Measurements from ENCODE around the gene GSTCD.
"Not testable (repeated sequence)": the region's sequence is repeated elsewhere in the genome, so short reads cannot be mapped to it uniquely, and the experiment has no call there.

GSTCD gene

DNA sequence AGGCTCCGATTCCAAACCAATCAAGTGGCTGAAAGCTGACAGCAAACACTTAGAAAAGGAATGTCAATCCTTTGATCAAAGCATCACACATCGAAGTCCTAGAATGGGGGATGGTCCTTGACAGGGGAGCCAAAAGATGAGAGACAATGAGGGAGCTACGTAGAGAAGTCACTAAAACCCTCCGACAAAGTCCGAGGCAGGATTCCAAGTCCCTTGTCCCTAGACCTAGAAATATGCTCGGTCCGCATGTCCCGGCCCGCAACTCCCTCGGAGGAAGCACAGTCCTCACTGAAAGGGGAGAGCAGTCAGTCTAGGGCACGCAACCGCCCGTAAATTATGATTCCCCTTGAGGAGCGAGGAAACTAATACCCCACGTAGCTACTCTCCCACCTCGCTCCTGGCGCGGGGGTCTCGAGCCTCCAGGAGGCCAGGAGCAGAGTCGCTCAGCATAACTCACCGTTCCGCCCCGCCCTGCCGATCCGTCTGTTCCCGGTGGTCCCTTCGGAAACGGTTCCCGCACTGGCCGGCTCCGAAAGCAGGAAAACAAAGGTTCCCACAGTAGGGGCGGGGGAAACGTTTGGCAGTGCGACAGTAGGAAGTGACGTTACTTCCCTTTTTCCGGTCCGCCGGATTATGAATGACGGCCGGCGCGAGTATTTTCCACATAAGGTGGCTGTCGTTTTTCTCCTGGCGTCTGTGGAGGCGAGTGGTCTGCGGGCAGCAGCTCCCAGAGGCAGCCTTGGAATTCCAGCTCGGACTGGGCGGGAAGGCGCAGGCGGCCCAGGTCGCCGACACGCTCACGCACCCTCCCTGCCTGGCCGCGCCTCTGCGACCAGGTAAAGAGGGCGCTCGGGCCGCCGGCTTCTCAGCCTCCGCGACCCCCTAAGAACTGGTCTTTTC, at the start of gene GSTCD, which contains the start of gene INTS12:
Gene GSTCD (plus strand): TSS at position 604 of the 900 bp plus-strand sequence. CDS start 8,830 bp downstream, outside the sequence.
Gene INTS12 (minus strand): TSS at position 509 of the 900 bp plus-strand sequence. CDS start 8,684 bp downstream, outside the sequence.
- peak; percentile 71 for DNase-seq (ENCODE audit: low read depth)

GRCh38 chr4:105659190-105659589, 49.4 kb upstream of the GSTCD start:
- DNase-seq (ENCODE audit: low read depth), result no peak

- no peak for DNase-seq (ENCODE audit: low read depth)
Measured at GRCh38 chr4:105661028-105661427, 47.6 kb upstream of the GSTCD start.

- no peak for DNase-seq (ENCODE audit: low read depth)
Measured at GRCh38 chr4:105662935-105663675, 45.5 kb upstream of the GSTCD start.

- no peak for DNase-seq (ENCODE audit: low read depth)
Measured at GRCh38 chr4:105666693-105667092, 41.9 kb upstream of the GSTCD start.

DNA sequence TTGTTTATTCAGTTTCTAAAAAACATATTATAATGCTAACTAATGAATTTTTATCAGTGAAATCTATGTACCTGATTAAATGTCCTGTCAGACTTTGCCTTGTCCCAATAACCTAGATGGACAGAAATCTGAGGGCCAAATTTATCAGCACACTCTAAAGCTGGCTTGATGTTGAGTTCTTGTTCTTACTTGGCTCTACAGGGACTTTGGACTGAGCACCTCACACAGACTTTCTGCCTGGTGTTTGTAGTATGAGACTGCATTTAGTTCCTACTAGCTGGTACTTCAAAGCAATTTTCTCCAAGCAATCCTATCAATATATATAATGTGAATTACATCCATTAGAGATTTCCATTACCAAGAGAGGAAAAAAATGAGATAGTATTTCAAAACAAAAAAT, 37.9 kb upstream of the GSTCD start:
- DNase-seq (ENCODE audit: low read depth), result no peak

DNA sequence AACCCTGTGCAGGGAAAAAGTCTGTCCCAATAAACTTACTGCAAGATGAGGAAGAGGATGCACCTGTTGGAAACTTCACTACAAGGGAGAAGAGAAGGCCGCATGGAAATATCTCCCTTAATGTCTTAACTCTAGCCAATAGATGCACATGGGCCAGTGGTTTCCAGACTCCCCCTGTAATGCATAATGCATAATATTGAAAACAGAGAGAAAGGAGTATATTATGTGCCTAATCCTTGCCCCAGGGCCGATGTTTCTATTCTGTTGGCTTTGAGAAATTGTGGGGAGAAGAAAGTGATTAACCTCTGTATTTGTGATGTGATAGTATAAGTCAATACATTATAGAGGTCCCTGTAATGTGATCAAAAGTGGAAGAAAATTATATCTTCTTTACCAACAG, 37.3 kb upstream of the GSTCD start:
- DNase-seq (ENCODE audit: low read depth), result no peak

DNA sequence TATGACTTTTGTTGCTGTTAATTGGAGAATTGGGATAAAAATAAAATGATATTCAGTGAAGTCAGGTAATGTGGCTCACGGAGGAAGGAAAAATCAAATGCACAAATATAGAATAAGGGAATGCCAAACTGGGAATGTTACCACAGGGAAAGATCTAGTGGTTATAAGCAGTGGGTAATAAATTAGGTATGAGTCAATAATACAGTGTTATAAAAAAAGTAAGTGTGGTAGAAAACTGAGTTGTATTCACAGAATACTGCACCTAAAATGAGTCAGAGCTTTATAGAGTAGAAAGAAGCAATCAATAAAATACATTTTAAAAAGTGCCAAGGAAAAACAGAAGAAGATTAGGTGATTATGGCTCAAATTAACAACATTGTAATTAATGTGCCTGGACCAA, 34.6 kb upstream of the GSTCD start:
- DNase-seq (ENCODE audit: low read depth), result no peak

GRCh38 chr4:105677709-105678108, 30.9 kb upstream of the GSTCD start:
- DNase-seq (ENCODE audit: low read depth), result no peak

DNA sequence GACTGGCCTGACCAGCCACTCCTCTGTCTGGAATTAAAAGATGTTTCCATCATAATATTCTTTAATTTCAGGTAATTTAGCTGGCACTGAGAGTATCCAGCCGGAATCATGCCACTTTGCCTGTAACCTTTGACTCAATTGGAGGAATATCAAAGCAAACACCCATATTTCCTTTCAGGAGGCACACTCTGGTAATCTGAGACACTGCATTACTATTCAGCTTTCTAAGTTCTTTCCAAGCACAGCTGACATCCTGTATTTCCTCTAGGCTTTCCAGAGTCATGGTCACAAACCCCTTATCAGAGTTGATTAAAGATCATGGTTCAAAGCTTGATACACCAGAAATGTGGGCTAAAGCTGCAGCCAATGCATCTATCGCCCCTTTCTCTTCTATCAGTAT, 29.4 kb upstream of the GSTCD start:
- no peak for DNase-seq (ENCODE audit: low read depth)

- no peak for DNase-seq (ENCODE audit: low read depth)
Measured at GRCh38 chr4:105683038-105683437, 25.5 kb upstream of the GSTCD start.

DNA sequence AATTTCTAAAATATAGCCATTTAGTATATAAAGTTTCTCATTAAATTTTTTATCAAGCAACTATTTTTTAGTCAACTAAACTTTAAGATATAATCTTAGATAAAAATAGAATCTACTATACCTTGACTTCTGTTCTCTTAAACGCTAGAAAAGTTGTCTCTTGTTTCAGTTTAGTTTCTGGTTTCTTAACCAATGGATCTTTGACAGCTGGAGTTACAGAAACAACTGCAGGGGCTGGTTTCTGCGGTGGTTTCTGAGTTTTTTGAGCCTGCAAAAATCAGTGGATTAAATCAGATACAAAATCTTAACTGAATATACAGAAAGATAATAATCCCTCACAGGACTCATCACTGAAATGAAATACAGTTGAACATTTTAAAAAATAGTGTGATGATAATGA, 22.0 kb upstream of the GSTCD start:
- DNase-seq (ENCODE audit: low read depth), result no peak

DNA sequence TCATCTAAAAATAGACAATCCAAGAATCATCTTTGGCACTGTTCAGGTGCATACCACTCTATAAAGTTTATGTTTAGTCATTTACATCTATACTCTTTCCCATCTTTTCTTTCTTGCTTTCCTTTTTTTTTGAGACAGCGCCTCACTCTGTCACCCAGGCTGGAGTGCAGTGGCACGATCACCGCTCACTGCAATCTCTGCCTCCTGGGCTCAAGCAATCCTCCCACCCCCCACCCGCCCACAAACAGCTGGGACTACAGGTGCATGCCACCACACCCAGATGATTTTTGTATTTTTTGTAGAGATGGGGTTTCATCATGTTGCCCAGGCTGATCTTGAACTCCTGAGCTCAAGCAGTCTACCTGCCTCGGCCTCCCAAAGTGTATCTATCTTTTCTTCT, 13.8 kb upstream of the GSTCD start:
- not testable (repeated sequence) for DNase-seq (ENCODE audit: low read depth)

GRCh38 chr4:105695832-105696231, 12.8 kb upstream of the GSTCD start:
- DNase-seq (ENCODE audit: low read depth), result not testable (repeated sequence)

DNA sequence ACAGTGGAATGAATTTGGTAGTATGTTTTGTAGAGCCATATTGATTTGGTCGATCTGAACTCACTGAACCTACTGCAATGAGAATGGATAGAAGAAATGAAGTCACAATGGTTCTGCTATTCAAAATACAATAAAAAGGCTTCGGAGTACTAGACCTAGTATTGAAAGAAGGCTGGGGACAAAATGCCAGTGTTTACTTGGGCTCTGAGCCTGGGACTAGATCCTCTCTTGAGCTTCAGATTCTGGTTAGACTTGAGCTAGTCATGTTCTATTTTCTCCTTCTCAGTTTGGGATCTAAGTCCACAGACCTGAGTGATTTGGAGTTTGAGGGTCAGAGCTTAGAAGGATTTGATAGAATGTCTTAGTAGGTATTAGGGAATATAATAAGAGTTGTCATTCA, 10.0 kb upstream of the GSTCD start:
- DNase-seq (ENCODE audit: low read depth), result no peak

DNA sequence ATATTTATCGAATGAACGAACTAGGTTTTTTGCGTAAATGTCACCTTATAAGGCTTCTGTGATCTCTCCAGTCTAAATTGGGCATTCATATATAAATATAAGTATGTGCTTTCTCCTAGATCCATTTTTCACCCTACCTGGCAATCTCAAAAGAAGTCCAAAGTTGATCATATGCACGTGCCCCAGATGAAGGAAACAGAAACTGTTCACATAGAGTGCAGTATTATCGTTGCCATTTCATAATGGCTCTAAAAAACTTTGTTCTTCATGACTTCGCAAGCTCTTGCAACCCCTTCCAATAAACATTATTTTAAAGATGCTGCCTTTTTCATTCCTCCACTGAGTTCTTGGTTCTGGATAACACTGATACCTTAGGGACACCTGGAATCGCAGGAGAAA, 803 bp upstream of the GSTCD start:
- DNase-seq (ENCODE audit: low read depth), result no peak

DNA sequence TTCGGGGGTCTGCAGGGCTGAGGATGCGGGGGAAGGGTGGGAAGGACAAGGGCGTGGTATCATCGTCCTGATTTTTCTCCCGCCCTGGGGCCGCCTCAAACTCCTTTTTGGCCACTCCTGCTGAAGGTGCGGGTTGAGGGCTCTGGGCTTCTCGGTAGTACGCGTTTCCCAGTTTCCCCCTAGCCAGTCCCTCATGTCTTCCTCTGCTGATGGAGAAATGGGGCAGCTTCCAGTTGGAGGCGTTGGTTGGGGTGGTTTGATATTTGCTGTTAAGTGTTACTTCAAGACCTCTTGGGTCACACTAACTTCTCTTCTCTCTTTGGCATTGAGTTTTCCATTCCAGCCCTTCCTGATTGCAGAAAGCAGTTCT, 482 bp downstream of the GSTCD start:
- peak; percentile 15 for DNase-seq (ENCODE audit: low read depth)

- DNase-seq (ENCODE audit: low read depth), result no peak
Measured at GRCh38 chr4:105710012-105710600, 1.5 kb downstream of the GSTCD start.

DNA sequence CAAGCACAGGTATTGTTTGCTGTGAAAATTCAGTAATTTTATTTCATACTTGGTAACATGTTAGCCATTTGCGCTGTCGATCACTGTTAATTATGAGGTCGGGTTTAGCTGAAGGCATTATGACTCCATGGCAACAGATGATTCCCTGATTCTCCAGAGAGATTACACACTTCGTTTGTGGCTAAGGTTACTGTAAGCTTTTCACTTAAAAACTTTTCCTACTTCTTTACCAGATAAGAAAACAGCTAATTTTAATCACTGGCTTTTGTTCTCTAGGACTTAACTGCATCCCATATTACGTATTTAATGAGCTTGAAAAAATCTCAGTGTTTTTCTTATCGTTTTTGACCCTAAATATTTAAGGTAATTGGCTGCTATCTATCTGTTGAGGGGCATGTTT, 2.1 kb downstream of the GSTCD start:
- no peak for DNase-seq (ENCODE audit: low read depth)

GRCh38 chr4:105712766-105713165, 4.2 kb downstream of the GSTCD start:
- no peak for DNase-seq (ENCODE audit: low read depth)

GRCh38 chr4:105714071-105714521, 5.5 kb downstream of the GSTCD start:
- no peak for DNase-seq (ENCODE audit: low read depth)

DNA sequence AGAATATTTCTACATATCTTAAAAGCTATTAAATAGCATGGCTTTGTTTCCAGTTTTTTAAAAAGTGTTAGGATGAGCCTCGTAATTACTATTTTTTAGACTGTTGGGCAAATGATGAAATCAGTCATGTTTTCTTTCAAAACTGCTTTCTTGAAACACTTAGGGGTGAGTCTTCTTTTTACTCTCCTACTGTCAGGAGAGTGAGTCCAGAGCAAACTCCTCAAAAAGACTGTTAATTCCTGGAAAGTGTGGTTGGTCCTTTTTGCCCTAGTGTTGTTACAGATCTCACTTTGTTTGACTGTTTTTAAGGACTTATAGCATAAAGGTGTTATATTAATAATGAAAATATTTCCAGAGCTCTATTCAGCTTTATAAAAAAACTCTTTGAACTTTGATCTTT, 6.3 kb downstream of the GSTCD start:
- DNase-seq (ENCODE audit: low read depth), result no peak

Data from CMK (cell line).